WTC11 (cell line): ENCODE data around the gene PKLR.

Experiments
- CREB1 ChIP-seq: sonication (generic); formaldehyde crosslinking; IDR thresholded peaks from 2 replicates; pipeline ENCODE4 v1.8.0; 2023; ENCODE audit warnings: mild to moderate bottlenecking, missing genetic modification reagents
- ETV6 ChIP-seq: sonication (generic); formaldehyde crosslinking; IDR thresholded peaks from 2 replicates; pipeline ENCODE4 v1.8.1; 2022; ENCODE audit warnings: mild to moderate bottlenecking, missing genetic modification reagents
- JUN ChIP-seq: sonication (generic); formaldehyde crosslinking; IDR thresholded peaks from 2 replicates; pipeline ENCODE4 v1.8.0; 2023; ENCODE audit warnings: mild to moderate bottlenecking, missing genetic modification reagents
- MYBL2 ChIP-seq: sonication (generic); formaldehyde crosslinking; IDR thresholded peaks from 2 replicates; pipeline ENCODE4 v1.8.1; 2023; ENCODE audit warnings: mild to moderate bottlenecking, moderate library complexity, missing genetic modification reagents
- PRRX2 ChIP-seq: fragments of 250-450 bp; sonication (Bioruptor Pico); IDR thresholded peaks from 2 replicates; pipeline ENCODE4 v1.8.0; 2021; ENCODE audit warnings: mild to moderate bottlenecking
- SMAD3 ChIP-seq: sonication (generic); formaldehyde crosslinking; IDR thresholded peaks from 2 replicates; pipeline ENCODE4 v1.8.0; 2022; ENCODE audit warnings: missing genetic modification reagents, mild to moderate bottlenecking, borderline replicate concordance
- SMAD4 ChIP-seq: sonication (generic); formaldehyde crosslinking; IDR thresholded peaks from 2 replicates; pipeline ENCODE4 v1.8.0; 2022; ENCODE audit warnings: mild to moderate bottlenecking, missing genetic modification reagents
- SP1 ChIP-seq: sonication (generic); formaldehyde crosslinking; conservative IDR thresholded peaks from 2 replicates; pipeline ENCODE4 v1.8.1; 2022; ENCODE audit warnings: missing genetic modification reagents
- ZNF317 ChIP-seq: sonication (generic); formaldehyde crosslinking; IDR thresholded peaks from 2 replicates; pipeline ENCODE4 v1.8.1; 2023; ENCODE audit warnings: low read depth, mild to moderate bottlenecking, moderate library complexity, missing genetic modification reagents, borderline replicate concordance
- TF ChIP-seq, protein P1 (sequence below): sonication (generic); formaldehyde crosslinking; IDR thresholded peaks from 2 replicates; pipeline ENCODE4 v1.8.0; 2022; ENCODE audit warnings: mild to moderate bottlenecking, missing genetic modification reagents
- TF ChIP-seq, protein P2 (sequence below): fragments of 200-600 bp; IDR thresholded peaks from 2 replicates; pipeline ENCODE4 v1.8.0; 2022; ENCODE audit warnings: antibody characterized with exemption
- TF ChIP-seq, protein P3 (sequence below): sonication (generic); formaldehyde crosslinking; IDR thresholded peaks from 2 replicates; pipeline ENCODE4 v1.8.1; 2023; ENCODE audit warnings: mild to moderate bottlenecking, missing genetic modification reagents, borderline replicate concordance

DNA sequence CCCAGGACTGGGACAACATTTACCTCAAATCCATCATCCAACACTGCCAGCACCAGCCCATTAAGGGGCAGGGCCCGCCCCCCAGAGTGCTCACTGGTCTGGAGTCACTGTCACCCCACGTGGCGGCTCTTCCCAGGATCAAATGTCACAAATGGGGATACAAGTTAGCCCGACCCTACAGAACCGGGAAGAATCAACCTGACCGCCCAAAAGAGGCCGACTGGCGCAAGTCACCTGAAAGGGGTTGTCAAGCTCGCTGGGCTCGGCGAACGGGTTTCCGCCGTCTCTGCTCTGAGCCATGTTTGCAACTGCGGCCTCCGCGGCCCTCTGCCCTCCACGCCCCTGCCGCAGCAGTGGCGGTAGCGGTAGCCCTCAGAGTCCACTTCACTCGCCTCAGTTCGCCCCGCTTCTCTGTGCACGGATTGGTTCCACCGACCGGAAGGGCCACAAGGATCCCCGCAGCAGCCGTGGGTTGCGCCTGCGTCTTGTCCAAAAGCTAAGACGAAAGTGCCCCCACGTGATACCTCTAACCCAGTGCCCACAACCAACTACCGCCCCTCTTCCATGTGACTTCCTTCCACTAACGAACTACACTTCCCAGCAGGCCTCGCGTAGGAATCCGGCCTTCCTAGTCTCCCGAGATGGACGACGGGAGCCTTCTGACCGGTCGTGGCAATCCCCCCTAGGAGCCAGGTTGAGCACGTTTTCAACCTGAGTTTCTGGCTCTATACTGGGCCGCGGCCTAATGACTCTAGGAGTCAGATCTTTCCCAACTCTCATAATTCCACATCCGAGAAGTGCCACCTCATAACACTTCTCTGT, 39.2 kb downstream of the PKLR start, which contains the start of gene SCAMP3:
- TF ChIP-seq SMAD3 (CRISPR knock-in tag) (peak; percentile 77; the same call in 1 of the 2 replicates), SMAD4 (CRISPR knock-in tag) (no peak), ETV6 (CRISPR knock-in tag) (no peak), CREB1 (CRISPR knock-in tag) (no peak; the same call in none of the 2 replicates), JUN (no peak), SP1 (peak; percentile 82), ZNF317 (CRISPR knock-in tag) (no peak), MYBL2 (CRISPR knock-in tag) (no peak; the same call in 1 of the 2 replicates), PRRX2 (CRISPR knock-in tag) (peak; percentile 98)
- TF ChIP-seq, protein P1, sequence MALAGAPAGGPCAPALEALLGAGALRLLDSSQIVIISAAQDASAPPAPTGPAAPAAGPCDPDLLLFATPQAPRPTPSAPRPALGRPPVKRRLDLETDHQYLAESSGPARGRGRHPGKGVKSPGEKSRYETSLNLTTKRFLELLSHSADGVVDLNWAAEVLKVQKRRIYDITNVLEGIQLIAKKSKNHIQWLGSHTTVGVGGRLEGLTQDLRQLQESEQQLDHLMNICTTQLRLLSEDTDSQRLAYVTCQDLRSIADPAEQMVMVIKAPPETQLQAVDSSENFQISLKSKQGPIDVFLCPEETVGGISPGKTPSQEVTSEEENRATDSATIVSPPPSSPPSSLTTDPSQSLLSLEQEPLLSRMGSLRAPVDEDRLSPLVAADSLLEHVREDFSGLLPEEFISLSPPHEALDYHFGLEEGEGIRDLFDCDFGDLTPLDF (CRISPR knock-in tag): no peak
- TF ChIP-seq, protein P2, sequence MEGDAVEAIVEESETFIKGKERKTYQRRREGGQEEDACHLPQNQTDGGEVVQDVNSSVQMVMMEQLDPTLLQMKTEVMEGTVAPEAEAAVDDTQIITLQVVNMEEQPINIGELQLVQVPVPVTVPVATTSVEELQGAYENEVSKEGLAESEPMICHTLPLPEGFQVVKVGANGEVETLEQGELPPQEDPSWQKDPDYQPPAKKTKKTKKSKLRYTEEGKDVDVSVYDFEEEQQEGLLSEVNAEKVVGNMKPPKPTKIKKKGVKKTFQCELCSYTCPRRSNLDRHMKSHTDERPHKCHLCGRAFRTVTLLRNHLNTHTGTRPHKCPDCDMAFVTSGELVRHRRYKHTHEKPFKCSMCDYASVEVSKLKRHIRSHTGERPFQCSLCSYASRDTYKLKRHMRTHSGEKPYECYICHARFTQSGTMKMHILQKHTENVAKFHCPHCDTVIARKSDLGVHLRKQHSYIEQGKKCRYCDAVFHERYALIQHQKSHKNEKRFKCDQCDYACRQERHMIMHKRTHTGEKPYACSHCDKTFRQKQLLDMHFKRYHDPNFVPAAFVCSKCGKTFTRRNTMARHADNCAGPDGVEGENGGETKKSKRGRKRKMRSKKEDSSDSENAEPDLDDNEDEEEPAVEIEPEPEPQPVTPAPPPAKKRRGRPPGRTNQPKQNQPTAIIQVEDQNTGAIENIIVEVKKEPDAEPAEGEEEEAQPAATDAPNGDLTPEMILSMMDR: no peak
- TF ChIP-seq, protein P3, sequence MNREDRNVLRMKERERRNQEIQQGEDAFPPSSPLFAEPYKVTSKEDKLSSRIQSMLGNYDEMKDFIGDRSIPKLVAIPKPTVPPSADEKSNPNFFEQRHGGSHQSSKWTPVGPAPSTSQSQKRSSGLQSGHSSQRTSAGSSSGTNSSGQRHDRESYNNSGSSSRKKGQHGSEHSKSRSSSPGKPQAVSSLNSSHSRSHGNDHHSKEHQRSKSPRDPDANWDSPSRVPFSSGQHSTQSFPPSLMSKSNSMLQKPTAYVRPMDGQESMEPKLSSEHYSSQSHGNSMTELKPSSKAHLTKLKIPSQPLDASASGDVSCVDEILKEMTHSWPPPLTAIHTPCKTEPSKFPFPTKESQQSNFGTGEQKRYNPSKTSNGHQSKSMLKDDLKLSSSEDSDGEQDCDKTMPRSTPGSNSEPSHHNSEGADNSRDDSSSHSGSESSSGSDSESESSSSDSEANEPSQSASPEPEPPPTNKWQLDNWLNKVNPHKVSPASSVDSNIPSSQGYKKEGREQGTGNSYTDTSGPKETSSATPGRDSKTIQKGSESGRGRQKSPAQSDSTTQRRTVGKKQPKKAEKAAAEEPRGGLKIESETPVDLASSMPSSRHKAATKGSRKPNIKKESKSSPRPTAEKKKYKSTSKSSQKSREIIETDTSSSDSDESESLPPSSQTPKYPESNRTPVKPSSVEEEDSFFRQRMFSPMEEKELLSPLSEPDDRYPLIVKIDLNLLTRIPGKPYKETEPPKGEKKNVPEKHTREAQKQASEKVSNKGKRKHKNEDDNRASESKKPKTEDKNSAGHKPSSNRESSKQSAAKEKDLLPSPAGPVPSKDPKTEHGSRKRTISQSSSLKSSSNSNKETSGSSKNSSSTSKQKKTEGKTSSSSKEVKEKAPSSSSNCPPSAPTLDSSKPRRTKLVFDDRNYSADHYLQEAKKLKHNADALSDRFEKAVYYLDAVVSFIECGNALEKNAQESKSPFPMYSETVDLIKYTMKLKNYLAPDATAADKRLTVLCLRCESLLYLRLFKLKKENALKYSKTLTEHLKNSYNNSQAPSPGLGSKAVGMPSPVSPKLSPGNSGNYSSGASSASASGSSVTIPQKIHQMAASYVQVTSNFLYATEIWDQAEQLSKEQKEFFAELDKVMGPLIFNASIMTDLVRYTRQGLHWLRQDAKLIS (CRISPR knock-in tag): peak; percentile 86; the same call in 1 of the 2 replicates
